GM12878 (cell line): Measurements from ENCODE around the gene NLRP6. TPM values are rescaled to one million over a fixed set of nuclear protein-coding genes. Genes with fewer than 3 reads are reported as not detected.

Experiments used
- ESRRA ChIP-seq: IDR thresholded peaks from 2 replicates; pipeline ENCODE4 v1.6.1; 2012; ENCODE audit warnings: mild to moderate bottlenecking, low read length, improper control_type of control experiment
- EZH2 ChIP-seq: IDR thresholded peaks from 2 replicates; pipeline ENCODE4 v1.6.1; 2012; ENCODE audit warnings: low read depth, mild to moderate bottlenecking, control low read depth, inconsistent platforms, low read length, borderline replicate concordance; ENCODE audit not compliant: control insufficient read depth
- MEF2A ChIP-seq: IDR thresholded peaks from 2 replicates; pipeline ENCODE4 v1.6.1; 2011; ENCODE audit warnings: low read depth, mild to moderate bottlenecking, low read length, moderate library complexity; ENCODE audit not compliant: insufficient read depth
- MTA2 ChIP-seq: fragments of 450-650 bp; IDR thresholded peaks from 2 replicates; pipeline ENCODE4 v1.6.1; 2016; ENCODE audit warnings: low read depth, mild to moderate bottlenecking, moderate library complexity
- MTA3 ChIP-seq: IDR thresholded peaks from 2 replicates; pipeline ENCODE4 v1.6.1; 2012; ENCODE audit warnings: low read length, inconsistent platforms, borderline replicate concordance
- MYB ChIP-seq: fragments of 150-350 bp; IDR thresholded peaks from 2 replicates; pipeline ENCODE4 v1.6.1; 2014; ENCODE audit warnings: mild to moderate bottlenecking, low read depth, low read length, borderline replicate concordance
- NBN ChIP-seq: fragments of 450-650 bp; IDR thresholded peaks from 2 replicates; pipeline ENCODE4 v1.6.1; 2016
- RAD21 ChIP-seq: IDR thresholded peaks from 2 replicates; pipeline ENCODE4 v1.6.1; 2011; ENCODE audit warnings: mild to moderate bottlenecking, low read depth, low read length, moderate library complexity; ENCODE audit not compliant: insufficient read depth
- RBBP5 ChIP-seq: fragments of 200-600 bp; sonication (generic); conservative IDR thresholded peaks from 2 replicates; pipeline ENCODE4 v1.6.1; 2016
- RCOR1 ChIP-seq: conservative IDR thresholded peaks from 2 replicates; pipeline ENCODE4 v1.6.1; 2012; ENCODE audit warnings: low read depth, low read length, improper control_type of control experiment
- RELA ChIP-seq: fragments of 450-650 bp; IDR thresholded peaks from 2 replicates; pipeline ENCODE4 v1.8.0; 2014; ENCODE audit warnings: borderline replicate concordance; ENCODE audit not compliant: partially characterized antibody
- SIX5 ChIP-seq: IDR thresholded peaks from 2 replicates; pipeline ENCODE4 v1.6.1; 2011; ENCODE audit warnings: mild to moderate bottlenecking, low read depth, low read length, moderate library complexity; ENCODE audit not compliant: severe bottlenecking
- SMAD1 ChIP-seq: fragments of 450-650 bp; IDR thresholded peaks from 2 replicates; pipeline ENCODE4 v1.6.1; 2018; ENCODE audit warnings: mild to moderate bottlenecking, low read depth; ENCODE audit not compliant: partially characterized antibody
- TARDBP ChIP-seq: IDR thresholded peaks from 2 replicates; pipeline ENCODE4 v1.6.1; 2016; ENCODE audit warnings: borderline replicate concordance
- YY1 ChIP-seq: IDR thresholded peaks from 2 replicates; pipeline ENCODE4 v1.6.1; 2011; ENCODE audit warnings: low read depth, mild to moderate bottlenecking, low read length
- polyA plus RNA-seq, 11 experiments: library from polyadenylated mRNA; depleted of rRNA in 4 of 11; unstranded in 6 of 11; stranded (reverse) in 5 of 11; fragments of >200 nt; fragmentation: Nextera tagmentation in 4 of 11; fragmentation: Illumina TruSeq in 1 of 11; extraction: Ambion mirVana in 4 of 11; extraction: Trizol in 1 of 11; gene quantifications; 1 replicate in 1 of 11; 2 replicates in 10 of 11; pipeline versions ENCODE4 v1.2.1 to v1.2.3, GENCODE V29; 2011 to 2016; ENCODE audit warnings: inconsistent platforms in 2 of 11, missing spikeins in 2 of 11, low read depth in 1 of 11
- total RNA-seq, 4 experiments: library from RNA; depleted of rRNA in 3 of 4; stranded (reverse); fragments of >200 nt in 3 of 4; fragmentation: Illumina TruSeq in 1 of 4; extraction: Trizol in 1 of 4; gene quantifications; 2 replicates each; pipeline versions ENCODE4 v1.2.1 to v1.2.3, GENCODE V29; 2013 to 2021
- TF ChIP-seq, protein P1 (sequence below): fragments of 450-650 bp; IDR thresholded peaks from 2 replicates; pipeline ENCODE4 v1.6.1; 2018; ENCODE audit warnings: mild to moderate bottlenecking, low read depth, moderate library complexity; ENCODE audit not compliant: partially characterized antibody

The NLRP6 gene
- total and polyA plus RNA-seq, 10 of the 15 experiments (the other 5 are each of a cell fraction or from before 2014, with no cell fraction given) = 0.03 to 0.11 TPM; not detected in 8

DNA sequence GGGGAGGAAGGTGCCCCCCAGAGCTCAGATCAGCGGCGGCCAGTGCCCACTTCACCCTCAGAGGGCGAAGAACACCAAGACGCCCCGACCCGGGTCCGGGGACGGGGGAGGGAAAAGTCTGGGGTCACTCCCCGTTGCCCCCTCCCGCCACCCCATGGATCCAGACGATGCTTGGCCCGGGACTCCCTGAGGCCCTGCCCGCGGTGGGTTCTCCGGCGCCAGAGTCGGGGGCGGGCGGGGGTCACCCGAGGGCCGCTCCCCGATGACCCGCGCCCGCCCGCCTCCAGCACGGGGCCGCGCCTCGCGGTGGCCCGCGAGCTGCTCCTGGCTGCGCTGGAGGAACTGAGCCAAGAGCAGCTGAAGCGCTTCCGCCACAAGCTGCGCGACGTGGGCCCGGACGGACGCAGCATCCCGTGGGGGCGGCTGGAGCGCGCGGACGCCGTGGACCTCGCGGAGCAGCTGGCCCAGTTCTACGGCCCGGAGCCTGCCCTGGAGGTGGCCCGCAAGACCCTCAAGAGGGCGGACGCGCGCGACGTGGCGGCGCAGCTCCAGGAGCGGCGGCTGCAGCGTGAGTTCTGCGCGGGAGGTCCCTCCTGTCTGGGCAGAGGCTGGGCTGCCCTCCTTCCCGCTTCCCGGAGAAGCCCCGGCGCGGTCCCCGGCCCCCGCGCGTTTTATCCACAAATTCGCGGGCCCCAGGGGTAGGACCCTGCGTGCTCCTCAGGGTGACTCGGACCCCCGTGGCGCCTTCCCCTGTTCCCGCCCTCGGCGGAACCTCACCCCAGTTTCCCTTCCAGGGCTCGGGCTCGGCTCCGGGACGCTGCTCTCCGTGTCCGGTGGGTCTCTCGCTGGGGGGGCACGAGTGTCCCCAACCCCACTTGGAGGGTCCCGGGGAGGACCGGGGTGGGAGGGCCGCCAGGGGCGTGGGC lies 1.1 kb downstream of the NLRP6 start (continued):
- TF ChIP-seq, protein P1, sequence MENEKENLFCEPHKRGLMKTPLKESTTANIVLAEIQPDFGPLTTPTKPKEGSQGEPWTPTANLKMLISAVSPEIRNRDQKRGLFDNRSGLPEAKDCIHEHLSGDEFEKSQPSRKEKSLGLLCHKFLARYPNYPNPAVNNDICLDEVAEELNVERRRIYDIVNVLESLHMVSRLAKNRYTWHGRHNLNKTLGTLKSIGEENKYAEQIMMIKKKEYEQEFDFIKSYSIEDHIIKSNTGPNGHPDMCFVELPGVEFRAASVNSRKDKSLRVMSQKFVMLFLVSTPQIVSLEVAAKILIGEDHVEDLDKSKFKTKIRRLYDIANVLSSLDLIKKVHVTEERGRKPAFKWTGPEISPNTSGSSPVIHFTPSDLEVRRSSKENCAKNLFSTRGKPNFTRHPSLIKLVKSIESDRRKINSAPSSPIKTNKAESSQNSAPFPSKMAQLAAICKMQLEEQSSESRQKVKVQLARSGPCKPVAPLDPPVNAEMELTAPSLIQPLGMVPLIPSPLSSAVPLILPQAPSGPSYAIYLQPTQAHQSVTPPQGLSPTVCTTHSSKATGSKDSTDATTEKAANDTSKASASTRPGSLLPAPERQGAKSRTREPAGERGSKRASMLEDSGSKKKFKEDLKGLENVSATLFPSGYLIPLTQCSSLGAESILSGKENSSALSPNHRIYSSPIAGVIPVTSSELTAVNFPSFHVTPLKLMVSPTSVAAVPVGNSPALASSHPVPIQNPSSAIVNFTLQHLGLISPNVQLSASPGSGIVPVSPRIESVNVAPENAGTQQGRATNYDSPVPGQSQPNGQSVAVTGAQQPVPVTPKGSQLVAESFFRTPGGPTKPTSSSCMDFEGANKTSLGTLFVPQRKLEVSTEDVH = no peak
- no peak for TF ChIP-seq MTA2
- no peak for TF ChIP-seq RAD21
- TF ChIP-seq SMAD1 = no peak
- no peak for TF ChIP-seq ESRRA
- TF ChIP-seq RBBP5 = no peak
- no peak for TF ChIP-seq RELA
- TF ChIP-seq MYB = no peak
- no peak for TF ChIP-seq EZH2
- TF ChIP-seq YY1 = no peak
- TF ChIP-seq TARDBP = no peak
- TF ChIP-seq RCOR1 = no peak
- TF ChIP-seq SIX5 = no peak
- no peak for TF ChIP-seq MEF2A
- no peak for TF ChIP-seq MTA3
- TF ChIP-seq NBN = no peak
